ENCODE results near the gene KNTC1.
"Not testable (repeated sequence)": the region's sequence is repeated elsewhere in the genome, so short reads cannot be mapped to it uniquely, and the experiment has no call there.

The KNTC1 gene

GRCh38 chr12:122569288-122569687, 42.2 kb downstream of the KNTC1 start:
- no peak for DNase-seq

- not testable (repeated sequence) for DNase-seq
These were observed 43.0 kb downstream of the KNTC1 start for GRCh38 chr12:122570006-122570405.

GRCh38 chr12:122571821-122572220, 44.8 kb downstream of the KNTC1 start:
- no peak for DNase-seq

DNA sequence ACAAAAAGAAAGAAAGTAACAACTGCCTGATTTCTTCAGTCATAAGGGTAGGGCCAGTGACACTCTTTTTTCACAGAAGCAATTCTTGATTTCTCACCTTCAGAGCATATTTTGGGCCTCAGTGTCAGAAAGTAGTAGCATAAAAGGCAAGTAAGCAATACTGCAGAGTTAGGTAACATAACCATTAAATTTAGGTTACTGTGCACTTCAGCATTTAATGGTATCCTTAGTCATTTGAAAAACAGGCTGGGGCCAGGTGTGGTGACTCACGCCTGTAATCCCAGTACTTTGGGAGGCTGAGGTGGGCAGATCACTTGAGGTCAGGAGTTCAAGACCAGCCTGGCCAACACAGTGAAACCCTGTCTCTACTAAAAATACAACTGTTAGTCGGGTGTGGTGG, 56.2 kb downstream of the KNTC1 start:
- not testable (repeated sequence) for DNase-seq

DNA sequence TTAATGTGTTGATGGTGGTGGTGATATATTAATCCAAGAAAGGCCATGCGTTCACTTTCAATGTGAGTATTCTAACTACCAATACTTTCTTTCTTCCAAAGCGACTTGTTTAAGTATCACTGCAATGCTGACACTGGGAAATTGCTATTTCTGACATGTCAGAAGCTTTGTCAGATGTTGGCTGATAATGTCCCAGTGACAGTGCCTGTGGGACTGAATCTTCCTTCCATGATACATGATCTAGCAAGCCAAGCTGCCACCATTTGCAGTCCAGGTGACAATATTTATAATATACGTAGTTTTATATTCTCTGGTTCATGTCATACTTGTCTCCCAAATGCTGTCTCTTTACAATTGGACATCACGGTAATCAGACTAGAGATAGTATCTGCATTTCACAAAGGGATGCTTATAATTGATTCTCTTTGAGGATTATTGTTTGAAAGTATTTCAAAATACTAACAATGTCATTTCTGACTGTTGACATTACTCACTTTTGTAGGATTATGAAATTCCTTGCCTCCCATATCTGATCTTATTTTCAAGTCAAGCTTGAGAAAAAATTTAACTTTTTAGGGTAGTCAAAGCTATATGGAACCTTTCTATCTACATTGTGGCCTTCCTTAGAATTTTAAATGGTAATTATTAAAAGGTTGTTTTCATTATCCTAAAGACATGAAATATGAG, 57.3 kb downstream of the KNTC1 start:
- DNase-seq: no peak

GRCh38 chr12:122590990-122591389, 63.9 kb downstream of the KNTC1 start:
- DNase-seq: no peak

- DNase-seq: not testable (repeated sequence)
These were observed 64.9 kb downstream of the KNTC1 start for GRCh38 chr12:122591966-122592365.

- DNase-seq: not testable (repeated sequence)
These were observed 65.5 kb downstream of the KNTC1 start for GRCh38 chr12:122592543-122592942.

- DNase-seq: no peak
These were observed 66.9 kb downstream of the KNTC1 start for GRCh38 chr12:122593910-122594309.

GRCh38 chr12:122596838-122597237, 69.8 kb downstream of the KNTC1 start:
- DNase-seq: no peak

GRCh38 chr12:122602456-122602855, 75.4 kb downstream of the KNTC1 start:
- no peak for DNase-seq

- no peak for DNase-seq
These were observed 77.9 kb downstream of the KNTC1 start for GRCh38 chr12:122604993-122605392.

- DNase-seq: no peak
These were observed 82.7 kb downstream of the KNTC1 start for GRCh38 chr12:122609732-122610131.

GRCh38 chr12:122610207-122610606, 83.2 kb downstream of the KNTC1 start:
- DNase-seq: no peak

- no peak for DNase-seq
These were observed 83.9 kb downstream of the KNTC1 start for GRCh38 chr12:122610911-122611310.

DNA sequence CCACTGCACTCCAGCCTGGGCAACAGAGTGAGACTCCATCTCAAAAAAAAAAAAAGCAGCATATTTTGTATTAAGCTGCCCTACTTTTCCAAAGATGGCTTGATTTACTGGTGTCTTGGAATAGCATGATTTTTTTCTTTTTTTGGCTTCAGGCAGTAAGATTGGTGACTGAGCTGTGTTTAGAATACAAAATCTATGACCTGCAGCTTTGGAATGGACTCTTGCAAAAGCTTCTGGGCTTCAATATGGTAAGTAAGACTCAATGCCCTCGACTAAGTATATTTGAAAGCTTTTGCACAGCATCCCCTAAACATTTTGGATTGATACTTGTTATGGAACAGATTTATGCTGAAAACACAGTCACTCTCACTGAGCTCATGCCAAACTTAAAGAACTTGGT, 87.8 kb downstream of the KNTC1 start:
- no peak for DNase-seq

DNA sequence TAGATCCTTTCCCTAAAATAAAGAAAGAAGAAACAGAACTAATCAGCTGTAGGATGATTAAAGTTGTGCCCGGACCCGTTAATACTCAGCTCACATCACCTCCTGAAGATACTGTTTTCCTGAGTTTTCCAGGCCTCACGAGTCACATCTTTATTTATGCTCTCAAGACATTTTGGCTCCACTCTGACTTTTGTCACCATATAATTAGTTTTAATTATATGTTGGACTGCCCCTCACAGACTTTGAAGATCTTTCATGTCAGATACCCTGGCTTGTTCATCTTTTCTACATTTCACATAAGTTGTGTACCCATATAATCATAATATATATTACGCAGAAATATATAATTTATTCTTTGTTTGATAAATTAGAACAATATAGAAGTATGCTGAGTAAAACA, 88.7 kb downstream of the KNTC1 start:
- peak; percentile 57 for DNase-seq

DNA sequence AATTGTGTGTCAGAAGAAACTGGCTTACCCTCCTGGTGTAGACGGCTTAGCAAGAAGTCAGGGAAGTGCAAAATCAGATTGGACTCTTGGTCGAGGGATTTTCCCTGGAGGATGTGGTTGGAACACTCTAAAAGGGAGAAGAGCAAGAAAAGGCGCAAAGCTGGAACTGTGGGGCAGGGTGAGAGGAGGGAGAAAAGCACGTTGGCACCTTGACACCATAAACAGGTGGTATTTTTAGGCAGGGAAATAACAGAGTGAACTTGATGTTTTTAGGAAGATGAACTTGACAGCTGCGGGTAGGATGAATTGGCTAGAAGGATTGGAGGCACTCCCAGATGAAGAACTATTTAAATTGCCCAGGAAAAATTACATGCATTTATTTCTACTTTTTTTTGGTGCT, 108.4 kb downstream of the KNTC1 start:
- no peak for DNase-seq

- peak; percentile 52 for DNase-seq
These were observed 116.3 kb downstream of the KNTC1 start for GRCh38 chr12:122643207-122643805.

DNA sequence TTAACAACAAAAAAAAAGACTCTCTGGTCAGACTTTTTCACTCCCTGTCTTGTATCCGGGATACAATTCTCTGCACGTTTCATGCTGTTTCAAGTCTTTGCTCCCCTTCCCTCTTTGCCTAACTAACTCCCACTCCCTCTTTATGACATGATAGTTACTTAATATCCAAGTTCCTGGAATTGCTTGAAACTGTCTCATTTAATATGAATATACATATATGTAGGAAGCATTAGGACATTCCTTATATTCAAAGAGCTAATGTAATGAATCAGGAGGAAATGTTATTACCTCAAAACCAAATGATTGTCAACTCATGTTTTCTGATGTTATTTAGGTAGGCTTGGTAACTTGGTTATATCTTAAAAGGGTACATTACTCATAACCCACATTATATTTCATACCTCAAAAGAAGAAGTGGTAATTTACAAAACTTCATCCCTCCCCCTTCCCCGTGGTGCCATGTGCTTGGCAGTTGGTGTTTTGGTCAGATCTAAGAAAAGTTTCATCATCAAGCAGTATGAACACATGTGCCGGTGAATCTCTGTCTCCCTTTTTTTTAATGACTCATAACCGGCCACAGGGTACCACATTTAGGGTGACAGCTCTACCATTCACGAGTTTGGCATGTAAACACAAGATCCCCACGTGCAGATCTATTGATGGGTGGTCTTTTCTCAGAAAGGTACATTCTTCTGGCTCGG, 119.6 kb downstream of the KNTC1 start:
- no peak for DNase-seq

- DNase-seq: no peak
These were observed 124.6 kb downstream of the KNTC1 start for GRCh38 chr12:122651520-122652224.

DNA sequence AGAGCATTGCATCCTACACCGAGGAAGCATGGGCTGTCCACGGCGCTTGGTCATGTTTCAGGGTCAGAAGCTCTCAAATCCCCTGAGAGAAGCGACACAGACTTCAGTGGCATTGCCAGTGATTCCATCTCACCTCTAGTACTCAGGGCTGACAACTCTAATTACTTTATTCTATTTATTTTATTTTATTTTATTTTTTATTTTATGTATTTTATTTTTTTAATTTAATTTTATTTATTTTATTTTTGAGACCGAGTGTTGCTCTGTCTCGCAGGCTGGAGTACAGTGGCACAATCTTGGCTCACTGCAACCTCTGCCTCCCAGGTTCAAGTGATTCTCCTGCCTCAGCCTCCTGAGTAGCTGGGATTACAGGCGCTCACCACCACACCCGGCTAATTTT, 126.2 kb downstream of the KNTC1 start:
- not testable (repeated sequence) for DNase-seq

DNA sequence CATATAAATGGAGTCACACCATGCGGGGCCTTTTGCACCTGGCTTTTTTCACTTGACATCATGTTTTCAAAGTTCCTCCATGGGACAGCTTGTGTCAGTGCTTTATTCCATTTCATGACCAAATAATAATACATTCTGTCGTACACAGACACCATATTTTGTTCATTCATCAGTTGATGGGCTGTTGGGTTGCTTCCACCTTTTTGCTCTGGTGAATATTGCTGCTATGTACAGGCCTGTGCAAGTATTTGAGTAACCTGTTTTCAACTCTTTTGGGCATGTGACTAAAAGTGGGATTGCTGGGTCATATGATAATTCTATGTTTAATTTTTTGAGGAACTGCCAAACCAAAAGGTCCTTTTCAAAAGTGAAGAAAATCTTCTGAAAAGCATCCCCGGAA, 129.2 kb downstream of the KNTC1 start:
- DNase-seq: no peak

- no peak for DNase-seq
These were observed 132.5 kb downstream of the KNTC1 start for GRCh38 chr12:122659579-122659978.

Measured in NCI-H69 (cell line).